Psoas muscle (tissue), 8 donors: ENCODE data around the gene LTBP1. TPM values are rescaled to one million over a fixed set of nuclear protein-coding genes. Genes with fewer than 3 reads are reported as not detected.
A peak's percentile ranks its signal among the peaks of the same experiment; 100 is the strongest.

ENCODE experiments used
- ATAC-seq, 4 donors: fragments of 200-7000 bp; cut with Tn5 transposase; one replicate each; pipeline ENCODE4 v1.9.1; 2020; ENCODE audit warnings: moderate library complexity in 3 of 4, mild to moderate bottlenecking in 2 of 4
- DNase-seq, 2 donors: peaks; one replicate each; pipeline ENCODE4 v3.0.0-alpha.2; 2020
- H3K27ac ChIP-seq: fragments of 200-600 bp; one replicate; pipeline ENCODE4 v1.8.0; 2022
- H3K27me3 ChIP-seq, 3 donors: fragments of 200-600 bp in 1 of 3; one replicate each; pipeline versions ENCODE4 v1.6.1 to v1.8.0; 2013 to 2022; ENCODE audit warnings: low read length in 2 of 3, mild to moderate bottlenecking in 2 of 3, moderate library complexity in 1 of 3; ENCODE audit not compliant: insufficient read depth in 3 of 3
- H3K36me3 ChIP-seq, 2 donors: fragments of 200-600 bp in 1 of 2; one replicate each; pipeline versions ENCODE4 v1.6.1 to v1.8.0; 2013 to 2022; ENCODE audit warnings: low read depth in 1 of 2, mild to moderate bottlenecking in 1 of 2, moderate library complexity in 1 of 2; ENCODE audit not compliant: insufficient read depth in 1 of 2
- H3K4me1 ChIP-seq: fragments of 200-600 bp; one replicate; pipeline ENCODE4 v1.8.0; 2022
- H3K4me3 ChIP-seq: fragments of 200-600 bp; one replicate; pipeline ENCODE4 v1.8.0; 2022; ENCODE audit warnings: mild to moderate bottlenecking
- H3K9me3 ChIP-seq: fragments of 200-600 bp; one replicate; pipeline ENCODE4 v1.8.0; 2022
- WGBS, 3 donors: extraction: QIAGEN DNeasy Blood & Tissue Kit; methylation state at CpG; one replicate each; pipeline versions ENCODE4 v1.1.6 to v1.1.7; 2013; 5-methylcytosine and 5-hydroxymethylcytosine counted together
- intact Hi-C, 2 donors: fragments of 100-400 bp; cut with DNase I; formaldehyde crosslinking; loops; one replicate each; pipeline versions ENCODE4 v1.11.0 to v1.14.2; 2022
- polyA plus RNA-seq, 3 donors: library from polyadenylated mRNA; stranded (reverse); fragments of 200-250 nt; gene quantifications; one replicate each; pipeline ENCODE4 v1.2.3, GENCODE V29; 2013
- total RNA-seq, 4 donors: library from RNA; stranded (reverse); fragmentation: NEBNext Ultra II Directional in 2 of 4; extraction: Animal tissue kit (Norgen Biotek cat#: 25700) in 2 of 4; gene quantifications; one replicate each; pipeline versions ENCODE4 v1.2.1 to v1.2.4, GENCODE V29; 2021 to 2023
- TF ChIP-seq, protein P1 (sequence below): fragments of 200-600 bp; IDR thresholded peaks from one replicate; pipeline ENCODE4 v1.8.0; 2022; ENCODE audit warnings: antibody characterized with exemption
- donor health status: healthy with polysubstance abuse.
- donor health status: DM: no; HTN: no; CAD: no; lungs with moderate emphysema.
- donor health status: Bipolar disorder and iron deficiency.
- donor health status: healthy.
- donor health status: DM: yes; HTN: yes; CAD: no.
- donor health status: DM: no; HTN: no; CAD: no.
- donor health status: DM: no; HTN: no; CAD: no.
- donor health status: DM: yes; HTN: yes; CAD: no.

LTBP1 gene
- total and polyA plus RNA-seq, 7 donors = 5.9 to 26.8 (median 9.5) TPM

DNA sequence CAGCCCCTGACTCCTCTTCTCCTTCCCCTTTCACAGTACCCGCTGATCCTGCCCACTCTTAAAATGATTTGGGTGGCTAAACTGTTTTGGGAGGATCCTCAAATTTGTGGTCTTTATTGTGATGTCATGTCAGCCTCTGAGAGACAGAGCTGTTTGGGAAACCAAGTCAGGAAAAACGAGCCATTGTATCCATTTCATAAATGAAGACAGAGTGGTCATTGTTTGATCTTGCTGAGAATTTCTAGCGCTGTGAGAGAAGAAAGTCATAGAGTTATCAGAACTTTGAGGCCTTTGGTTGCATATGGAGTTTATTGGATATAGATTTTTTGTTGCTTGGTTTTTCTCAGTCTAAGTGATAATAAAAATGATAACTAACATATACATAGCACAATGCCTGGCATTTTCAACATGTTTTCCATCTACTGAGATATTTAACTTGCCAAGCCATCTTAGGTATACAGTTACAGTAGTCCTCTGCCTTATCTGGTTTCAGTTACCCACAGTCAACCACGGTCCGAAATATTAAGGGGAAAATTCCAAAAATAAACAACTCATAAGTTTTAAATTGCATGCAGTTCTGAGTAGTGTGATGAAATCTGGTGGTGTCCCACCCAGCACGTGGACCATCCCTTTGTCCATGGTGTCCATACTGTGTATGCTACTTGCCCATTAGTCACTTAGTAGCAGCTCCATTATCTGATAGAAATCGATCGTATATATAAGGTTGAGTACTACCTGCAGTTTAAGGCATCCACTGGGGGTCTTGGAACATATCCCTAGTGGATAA lies 424.7 kb downstream of the LTBP1 start:
- no peaks in the 10 kb centered on the region for H3K4me1 ChIP-seq
- H3K4me3 ChIP-seq = no peak overlapping the region
- ATAC-seq (no peak), DNase-seq (no peak)
- TF ChIP-seq, protein P1, sequence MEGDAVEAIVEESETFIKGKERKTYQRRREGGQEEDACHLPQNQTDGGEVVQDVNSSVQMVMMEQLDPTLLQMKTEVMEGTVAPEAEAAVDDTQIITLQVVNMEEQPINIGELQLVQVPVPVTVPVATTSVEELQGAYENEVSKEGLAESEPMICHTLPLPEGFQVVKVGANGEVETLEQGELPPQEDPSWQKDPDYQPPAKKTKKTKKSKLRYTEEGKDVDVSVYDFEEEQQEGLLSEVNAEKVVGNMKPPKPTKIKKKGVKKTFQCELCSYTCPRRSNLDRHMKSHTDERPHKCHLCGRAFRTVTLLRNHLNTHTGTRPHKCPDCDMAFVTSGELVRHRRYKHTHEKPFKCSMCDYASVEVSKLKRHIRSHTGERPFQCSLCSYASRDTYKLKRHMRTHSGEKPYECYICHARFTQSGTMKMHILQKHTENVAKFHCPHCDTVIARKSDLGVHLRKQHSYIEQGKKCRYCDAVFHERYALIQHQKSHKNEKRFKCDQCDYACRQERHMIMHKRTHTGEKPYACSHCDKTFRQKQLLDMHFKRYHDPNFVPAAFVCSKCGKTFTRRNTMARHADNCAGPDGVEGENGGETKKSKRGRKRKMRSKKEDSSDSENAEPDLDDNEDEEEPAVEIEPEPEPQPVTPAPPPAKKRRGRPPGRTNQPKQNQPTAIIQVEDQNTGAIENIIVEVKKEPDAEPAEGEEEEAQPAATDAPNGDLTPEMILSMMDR = no peak
- no peaks in the 10 kb centered on the region for H3K9me3 ChIP-seq
- intact Hi-C loops = loop anchor here (10.0 kb wide), 3 partner anchors 157 to 337 kb away; no protein-coding TSS in a partner anchor
- H3K27me3 ChIP-seq = no peaks in the 10 kb centered on the region
- no peak overlapping the region for H3K27ac ChIP-seq
- peaks cover 0 to 2% of the 10 kb centered on the region in 2 donors for H3K36me3 ChIP-seq
- 79 to 88% (median 79%) methylated on average over 8 of the region's 8 CpGs for WGBS, 3 donors

DNA sequence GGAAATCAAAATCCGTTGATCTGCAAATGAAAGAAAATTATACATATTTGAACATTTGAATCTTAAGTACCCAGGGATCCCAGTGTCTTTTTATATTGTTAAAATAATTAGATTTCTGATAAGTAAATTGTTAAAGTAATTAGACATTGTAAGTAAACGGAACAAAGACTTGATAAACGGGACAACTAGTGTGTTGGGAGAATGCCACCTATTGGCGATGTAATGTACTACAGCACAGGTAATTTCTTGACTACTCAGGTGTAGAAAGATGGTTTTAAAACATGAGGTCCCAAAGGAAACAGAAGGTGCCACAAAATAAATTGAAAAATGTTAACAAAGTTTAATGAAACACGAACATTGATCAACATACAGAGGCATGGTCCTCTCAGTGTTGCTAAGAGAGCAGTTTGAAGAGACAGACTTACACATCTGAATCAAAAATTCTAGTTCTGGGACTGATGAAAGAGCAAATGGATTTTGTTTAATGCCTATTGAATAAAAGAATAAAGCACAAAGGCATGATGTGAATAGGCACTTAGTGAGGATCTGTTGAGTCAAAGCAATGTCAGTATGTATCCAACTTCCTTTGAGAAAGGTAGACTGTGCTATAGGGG lies 426.3 kb downstream of the LTBP1 start:
- Histone ChIP-seq H3K27me3 (no peaks in the 10 kb centered on the region), H3K36me3 (peaks cover 0 to 2% of the 10 kb centered on the region in 2 donors), H3K4me1 (no peaks in the 10 kb centered on the region), H3K4me3 (no peak overlapping the region), H3K27ac (no peak overlapping the region), H3K9me3 (no peaks in the 10 kb centered on the region)
- WGBS, 3 donors = 44 to 70% (median 49%) methylated on average over 5 of the region's 5 CpGs
- intact Hi-C loops = loop anchor here (10.0 kb wide), 3 partner anchors 158 to 338 kb away; no protein-coding TSS in a partner anchor
- TF ChIP-seq, protein P1 = peak; percentile 74
- ATAC-seq = peak in 3 of 4 donors; percentile 44 to 67 (median 49)
- no peak for DNase-seq

DNA sequence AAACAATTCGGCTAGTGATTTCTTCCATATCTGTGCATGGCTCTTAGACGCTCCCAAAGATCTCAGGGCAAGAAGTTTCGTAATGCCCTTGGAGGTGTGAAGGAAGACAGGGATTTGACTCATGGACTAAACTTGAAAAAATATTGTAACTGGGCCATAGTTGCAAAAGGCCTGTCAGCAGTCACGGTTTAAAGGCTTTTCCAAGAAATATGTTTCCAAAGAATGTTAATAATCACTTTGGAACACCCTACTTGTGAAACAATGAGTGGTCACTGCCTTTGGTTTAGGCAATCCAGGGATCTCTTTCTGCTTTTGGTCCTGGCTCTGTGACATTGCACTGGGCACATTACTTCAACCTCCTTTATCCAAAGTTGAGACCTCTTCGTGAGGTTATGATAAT lies 427.2 kb downstream of the LTBP1 start:
- ATAC-seq (peak in 3 of 4 donors; percentile 57 to 73 (median 69)), DNase-seq (no peak)
- Histone ChIP-seq H3K27me3 (no peaks in the 10 kb centered on the region), H3K27ac (no peak overlapping the region), H3K4me1 (no peaks in the 10 kb centered on the region), H3K4me3 (no peak overlapping the region), H3K9me3 (no peaks in the 10 kb centered on the region), H3K36me3 (peaks cover 0 to 2% of the 10 kb centered on the region in 2 donors)
- intact Hi-C loops = loop anchor here (10.0 kb wide), 3 partner anchors 159 to 339 kb away; no protein-coding TSS in a partner anchor
- TF ChIP-seq, protein P1 = no peak
- WGBS, 3 donors = 61 to 72% (median 71%) methylated on average over 5 of the region's 5 CpGs

DNA sequence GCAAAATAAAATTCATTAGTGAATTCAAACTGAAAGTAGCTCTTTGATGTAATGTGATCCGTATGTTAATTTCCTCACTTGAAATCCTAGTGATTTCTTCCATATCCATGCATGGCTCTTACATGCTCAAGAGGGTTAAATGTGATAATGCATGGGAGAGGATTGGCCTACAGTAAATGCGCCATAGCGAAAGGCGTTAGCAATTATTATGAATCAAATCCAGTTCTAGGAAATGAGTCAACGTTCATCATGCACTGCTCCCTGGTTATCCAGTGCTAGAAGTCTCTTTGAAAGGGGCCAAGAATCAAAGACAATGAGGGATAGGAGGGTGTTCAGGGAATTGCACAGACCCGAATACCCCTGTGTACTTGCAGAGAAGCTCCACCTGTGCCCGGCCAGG lies 428.3 kb downstream of the LTBP1 start:
- DNase-seq (no peak), ATAC-seq (no peak)
- H3K9me3 ChIP-seq = no peaks in the 10 kb centered on the region
- intact Hi-C loops = loop anchor here (5.0 to 10.0 kb wide), 4 partner anchors 160 to 343 kb away; no protein-coding TSS in a partner anchor
- H3K27me3 ChIP-seq = no peaks in the 10 kb centered on the region
- WGBS, 3 donors = 62 to 77% (median 64%) methylated on average over 7 of the region's 7 CpGs
- H3K4me3 ChIP-seq = no peak overlapping the region
- H3K27ac ChIP-seq = no peak overlapping the region
- TF ChIP-seq, protein P1 = no peak
- no peaks in the 10 kb centered on the region for H3K4me1 ChIP-seq
- H3K36me3 ChIP-seq = no peaks in the 10 kb centered on the region
